NCI-H2227 (cell line): ENCODE measurements around the gene PEMT.
"Not testable (repeated sequence)": the region's sequence is repeated elsewhere in the genome, so short reads cannot be mapped to it uniquely, and the experiment has no call there.

Source experiments
- DNase-seq: peaks from one replicate; lab custom pipeline; 2025; ENCODE audit not compliant: unreplicated experiment; lab: John Stamatoyannopoulos, UW

Gene PEMT

GRCh38 chr17:17491546-17491988 is 99.9 kb downstream of the PEMT start:
- DNase-seq = peak; percentile 10

- no peak for DNase-seq
These were observed 100.5 kb downstream of the PEMT start for GRCh38 chr17:17491031-17491471.

GRCh38 chr17:17487998-17488397 is 103.5 kb downstream of the PEMT start:
- no peak for DNase-seq

GRCh38 chr17:17486416-17486815 is 105.1 kb downstream of the PEMT start:
- DNase-seq = not testable (repeated sequence)

- no peak for DNase-seq
These were observed 106.1 kb downstream of the PEMT start for GRCh38 chr17:17485420-17485819.

- peak; percentile 51 for DNase-seq
These were observed 107.0 kb downstream of the PEMT start for GRCh38 chr17:17484451-17484899.

GRCh38 chr17:17481860-17482259 is 109.6 kb downstream of the PEMT start:
- DNase-seq = no peak

- DNase-seq = no peak
These were observed 110.8 kb downstream of the PEMT start for GRCh38 chr17:17480593-17481148.

GRCh38 chr17:17479209-17479608 is 112.3 kb downstream of the PEMT start:
- no peak for DNase-seq

- peak; percentile 93 for DNase-seq
These were observed 114.5 kb downstream of the PEMT start, which contains the start of gene MED9 for GRCh38 chr17:17476865-17477467. MED9 (plus strand) TSS chr17:17477000; CDS start chr17:17477042, 42 bp downstream.

- DNase-seq = no peak
These were observed 117.2 kb downstream of the PEMT start for GRCh38 chr17:17474341-17474740.

- peak; percentile 27 for DNase-seq
These were observed 119.1 kb downstream of the PEMT start for GRCh38 chr17:17472333-17472920.

GRCh38 chr17:17469996-17470395 is 121.5 kb downstream of the PEMT start:
- DNase-seq = no peak

- DNase-seq = no peak
These were observed 122.2 kb downstream of the PEMT start for GRCh38 chr17:17469358-17469757.

GRCh38 chr17:17468217-17469010 is 123.1 kb downstream of the PEMT start:
- no peak for DNase-seq

GRCh38 chr17:17467720-17468119 is 123.8 kb downstream of the PEMT start:
- no peak for DNase-seq

GRCh38 chr17:17467016-17467415 is 124.5 kb downstream of the PEMT start:
- no peak for DNase-seq

GRCh38 chr17:17466511-17466910 is 125.0 kb downstream of the PEMT start:
- DNase-seq = no peak

GRCh38 chr17:17465878-17466277 is 125.6 kb downstream of the PEMT start:
- DNase-seq = not testable (repeated sequence)

- no peak for DNase-seq
These were observed 127.7 kb downstream of the PEMT start for GRCh38 chr17:17463821-17464220.

- DNase-seq = no peak
These were observed 129.3 kb downstream of the PEMT start for GRCh38 chr17:17462048-17462824.
